A549 (cell line): ENCODE results near the gene BICC1. TPM values are rescaled to one million over a fixed set of nuclear protein-coding genes. Genes with fewer than 3 reads are reported as not detected.
A peak's percentile ranks its signal among the peaks of the same experiment; 100 is the strongest.

Source experiments
- ATAC-seq, 2 experiments: fragments of 200-7000 bp in 1 of 2; fragments of >200 bp in 1 of 2; cut with Nextera tagmentation in 1 of 2; cut with Tn5 transposase in 1 of 2; 3 replicates each; pipeline versions ENCODE4 v1.8.0 to v1.9.1; 2018 to 2020; ENCODE audit warnings: mild to moderate bottlenecking in 1 of 2, moderate library complexity in 1 of 2
- CTCF ChIA-PET: fragments of 300-600 bp; sonication (Branson Sonifier 250); formaldehyde crosslinking; extraction: SDS; loops from one replicate; lab custom pipeline; 2021; ENCODE audit warnings: antibody characterized with exemption, inconsistent platforms; lab: Yijun Ruan, JAX
- POLR2A ChIA-PET: fragments of 350-600 bp; formaldehyde crosslinking; extraction: SDS; loops from one replicate; lab custom pipeline; 2021; ENCODE audit warnings: antibody characterized with exemption, inconsistent platforms; lab: Yijun Ruan, JAX
- DNase-seq, 2 experiments: peaks; one replicate each; pipeline versions ENCODE4 v3.0.0 to v3.0.0-alpha.2; 2011 to 2016; ENCODE audit warnings: low read depth in 1 of 2, low spot score in 1 of 2
- FAIRE-seq: peaks from 2 replicates; lab custom pipeline; 2011; peaks lifted over from hg19 to GRCh38; lab: Jason Lieb, UNC
- H3K27ac ChIP-seq, 2 experiments: fragments of >200 bp; sonication (Bioruptor Twin); formaldehyde crosslinking; 3 replicates each; pipeline ENCODE4 v1.5.1; 2016 to 2017
- H3K4me1 ChIP-seq: fragments of >200 bp; sonication (Bioruptor Twin); formaldehyde crosslinking; 3 replicates; pipeline ENCODE4 v1.6.1; 2016
- H3K4me2 ChIP-seq: fragments of >200 bp; sonication (Bioruptor Twin); formaldehyde crosslinking; 3 replicates; pipeline ENCODE4 v1.6.1; 2016
- H3K4me3 ChIP-seq: fragments of >200 bp; sonication (Bioruptor Twin); formaldehyde crosslinking; 3 replicates; pipeline ENCODE4 v1.5.1; 2016
- H3K9me3 ChIP-seq: fragments of >200 bp; sonication (Bioruptor Twin); formaldehyde crosslinking; 3 replicates; pipeline ENCODE4 v1.6.1; 2016
- ATOH8 ChIP-seq: fragments of 250-450 bp; sonication (Bioruptor Pico); IDR thresholded peaks from 2 replicates; pipeline ENCODE4 v1.5.0; 2020; ENCODE audit warnings: low read depth, mild to moderate bottlenecking, moderate library complexity
- BCL3 ChIP-seq: fragments of >200 bp; sonication (Bioruptor Twin); formaldehyde crosslinking; IDR thresholded peaks from 3 replicates; pipeline ENCODE4 v1.6.1; 2016
- BHLHE40 ChIP-seq: IDR thresholded peaks from 2 replicates; pipeline ENCODE4 v1.6.1; 2012; ENCODE audit warnings: low read depth, low read length, inconsistent platforms
- CBX2 ChIP-seq: fragments of 200-600 bp; sonication (generic); IDR thresholded peaks from 2 replicates; pipeline ENCODE4 v1.6.1; 2016; ENCODE audit warnings: low read depth, mild to moderate bottlenecking, borderline replicate concordance
- CHD2 ChIP-seq: fragments of 150-350 bp; IDR thresholded peaks from 2 replicates; pipeline ENCODE4 v1.6.1; 2014; ENCODE audit warnings: low read length; ENCODE audit not compliant: partially characterized antibody
- CHD4 ChIP-seq: fragments of 200-600 bp; sonication (generic); IDR thresholded peaks from 2 replicates; pipeline ENCODE4 v1.6.1; 2016; ENCODE audit warnings: antibody characterized with exemption, mild to moderate bottlenecking, borderline replicate concordance
- CTCF ChIP-seq: fragments of >200 bp; sonication (Bioruptor Twin); formaldehyde crosslinking; IDR thresholded peaks from 3 replicates; pipeline ENCODE4 v1.5.1; 2016
- EHF ChIP-seq: fragments of 250-450 bp; sonication (Bioruptor Pico); IDR thresholded peaks from 2 replicates; pipeline ENCODE4 v1.5.0; 2020; ENCODE audit warnings: mild to moderate bottlenecking
- FOSB ChIP-seq: fragments of 250-450 bp; sonication (Bioruptor Pico); IDR thresholded peaks from 2 replicates; pipeline ENCODE4 v1.5.0; 2020; ENCODE audit warnings: mild to moderate bottlenecking, moderate library complexity
- HEYL ChIP-seq: fragments of 250-450 bp; sonication (Bioruptor Pico); IDR thresholded peaks from 2 replicates; pipeline ENCODE4 v1.8.0; 2021; ENCODE audit warnings: mild to moderate bottlenecking, moderate library complexity
- HMGXB4 ChIP-seq: fragments of 250-450 bp; sonication (Bioruptor Pico); IDR thresholded peaks from 2 replicates; pipeline ENCODE4 v1.5.0; 2021; ENCODE audit warnings: mild to moderate bottlenecking, moderate library complexity, borderline replicate concordance
- JUN ChIP-seq, 2 experiments: fragments of >200 bp; sonication (Bioruptor Twin); formaldehyde crosslinking; IDR thresholded peaks; 2 replicates in 1 of 2; 3 replicates in 1 of 2; pipeline ENCODE4 v1.6.1; 2016 to 2017
- MAZ ChIP-seq: fragments of 150-350 bp; IDR thresholded peaks from 2 replicates; pipeline ENCODE4 v1.6.1; 2014; ENCODE audit warnings: antibody characterized with exemption, low read depth, low read length, borderline replicate concordance
- MYC ChIP-seq: IDR thresholded peaks from 2 replicates; pipeline ENCODE4 v1.6.1; 2012; ENCODE audit warnings: mild to moderate bottlenecking, inconsistent platforms, low read length, improper control_type of control experiment, borderline replicate concordance
- NFE2L2 ChIP-seq: fragments of 150-350 bp; conservative IDR thresholded peaks from 2 replicates; pipeline ENCODE4 v1.6.1; 2014; ENCODE audit warnings: low read length
- NPAS2 ChIP-seq: fragments of 250-450 bp; sonication (Bioruptor Pico); IDR thresholded peaks from 2 replicates; pipeline ENCODE4 v1.8.0; 2022; ENCODE audit warnings: mild to moderate bottlenecking, moderate library complexity, borderline replicate concordance
- NR3C1 ChIP-seq: fragments of >200 bp; sonication (Bioruptor Twin); formaldehyde crosslinking; IDR thresholded peaks from 3 replicates; pipeline ENCODE4 v1.6.1; 2017
- RAD21 ChIP-seq, 2 experiments: fragments of >200 bp in 1 of 2; sonication (Bioruptor Twin) in 1 of 2; formaldehyde crosslinking in 1 of 2; IDR thresholded peaks in 1 of 2; conservative IDR thresholded peaks in 1 of 2; 2 replicates in 1 of 2; 3 replicates in 1 of 2; pipeline ENCODE4 v1.6.1; 2012 to 2018; ENCODE audit warnings: inconsistent platforms in 1 of 2
- RFX5 ChIP-seq: fragments of 450-650 bp; IDR thresholded peaks from 2 replicates; pipeline ENCODE4 v1.7.1; 2014; ENCODE audit warnings: antibody characterized with exemption, mild to moderate bottlenecking, moderate library complexity
- SREBF2 ChIP-seq: fragments of 450-650 bp; IDR thresholded peaks from 2 replicates; pipeline ENCODE4 v1.6.1; 2014; ENCODE audit warnings: mild to moderate bottlenecking, moderate library complexity
- USF2 ChIP-seq: fragments of 450-650 bp; IDR thresholded peaks from 2 replicates; pipeline ENCODE4 v1.6.1; 2014; ENCODE audit warnings: antibody characterized with exemption
- ZFP36 ChIP-seq: fragments of 450-650 bp; IDR thresholded peaks from 2 replicates; pipeline ENCODE4 v1.6.1; 2014; ENCODE audit warnings: borderline replicate concordance; ENCODE audit not compliant: partially characterized antibody
- ZNF302 ChIP-seq: fragments of 250-450 bp; sonication (Bioruptor Pico); IDR thresholded peaks from 2 replicates; pipeline ENCODE4 v1.9.0; 2021; ENCODE audit warnings: inconsistent platforms, mild to moderate bottlenecking, moderate library complexity
- ZSCAN20 ChIP-seq: fragments of 250-450 bp; sonication (Bioruptor Pico); IDR thresholded peaks from 2 replicates; pipeline ENCODE4 v1.8.0; 2022; ENCODE audit warnings: mild to moderate bottlenecking, moderate library complexity
- WGBS: methylation state at CpG from one replicate; pipeline ENCODE4 v1.1.6; 2017; ENCODE audit errors: missing lambda C conversion rate; 5-methylcytosine and 5-hydroxymethylcytosine counted together
- polyA plus RNA-seq, 4 experiments: library from polyadenylated mRNA; depleted of rRNA in 3 of 4; stranded (reverse); fragments of >200 nt; fragmentation: RNase III in 1 of 4; extraction: RNeasy Plus Mini Kit Qiagen cat#74134 plus additional on column Dnase treatment in 1 of 4; gene quantifications; 2 replicates in 3 of 4; 3 replicates in 1 of 4; pipeline ENCODE4 v1.2.3, GENCODE V29; 2011 to 2017

Gene BICC1
- polyA plus RNA-seq, 2 of the 4 experiments (the other 2 are of a cell fraction), result 36.9 to 56.8 TPM

GRCh38 chr10:58560068-58560467 is 47.4 kb downstream of the BICC1 start:
- TF ChIP-seq HMGXB4 (CRISPR knock-in tag) (no peak), EHF (CRISPR knock-in tag) (no peak), SREBF2 (no peak), RFX5 (no peak), CHD4 (no peak), HEYL (CRISPR knock-in tag) (no peak), BCL3 (no peak), ZFP36 (no peak), CTCF (no peak), MYC (no peak), CHD2 (no peak), FOSB (CRISPR knock-in tag) (no peak)
- TF ChIP-seq, all 56 proteins: peak for 0
- no peak for DNase-seq
- Histone ChIP-seq H3K4me3 (no peak overlapping the region), H3K27ac (peak overlapping the region in 1 of 2 experiments; percentile 30; a peak in 1 of 6 replicates), H3K9me3 (peaks cover 37% of the 10 kb centered on the region), H3K4me2 (no peak overlapping the region), H3K4me1 (peaks cover 28% of the 10 kb centered on the region)
- FAIRE-seq, result no peak
- WGBS, result 89% methylated on average over 2 of the region's 2 CpGs
- ATAC-seq, result no peak
- CTCF ChIA-PET, result interaction anchor here (1.0 kb wide), 1 partner anchor 29 kb away, joined by 3 read pairs; no protein-coding TSS in a partner anchor
- POLR2A ChIA-PET, result no interaction called here

- DNase-seq (no peak), FAIRE-seq (no peak), ATAC-seq (no peak)
- 0 out of 3 replicates have a peak, but pooled peaks cover 10% of the 10 kb centered on the region for H3K4me1 ChIP-seq
- CTCF ChIA-PET, result no interaction called here
- peaks cover 33% of the 10 kb centered on the region for H3K9me3 ChIP-seq
- no peak for TF ChIP-seq NR3C1
- TF ChIP-seq ZNF302 (CRISPR knock-in tag), result no peak
- TF ChIP-seq NFE2L2, result no peak
- no peak for TF ChIP-seq BHLHE40
- TF ChIP-seq MAZ, result no peak
- no peak for TF ChIP-seq ATOH8 (CRISPR knock-in tag)
- no peak for TF ChIP-seq ZSCAN20 (CRISPR knock-in tag)
- TF ChIP-seq USF2, result no peak
- no peak for TF ChIP-seq HEYL (CRISPR knock-in tag)
- no peak for TF ChIP-seq JUN (IDR thresholded peaks at IDR 0.05)
- no peak for TF ChIP-seq RAD21 (conservative IDR thresholded peaks at IDR 0.05 in 1 of 2, IDR thresholded peaks at IDR 0.05 in 1 of 2)
- no peak for TF ChIP-seq NPAS2 (CRISPR knock-in tag)
- TF ChIP-seq CBX2, result no peak
- no peak for TF ChIP-seq SREBF2
- no peak for TF ChIP-seq RFX5
- WGBS, result 100% methylated on average over 2 of the region's 2 CpGs
- POLR2A ChIA-PET, result no interaction called here
- no peak overlapping the region for H3K4me3 ChIP-seq
- H3K4me2 ChIP-seq, result no peak overlapping the region
- H3K27ac ChIP-seq, result peak overlapping the region in 1 of 2 experiments; percentile 50; a peak in 1 of 6 replicates
These were observed 52.6 kb downstream of the BICC1 start for GRCh38 chr10:58565271-58565670.
